Gastroesophageal sphincter (tissue), 3 donors: ENCODE measurements around the gene GAGE12H.
"Not testable (repeated sequence)": the region's sequence is repeated elsewhere in the genome, so short reads cannot be mapped to it uniquely, and the experiment has no call there.

Experiments used
- EP300 ChIP-seq: sonication (generic); formaldehyde crosslinking; IDR thresholded peaks from one replicate; pipeline ENCODE4 v1.6.1; 2017; ENCODE audit warnings: antibody characterized with exemption, mild to moderate bottlenecking
- POLR2A ChIP-seq, 2 donors: fragments of 450-650 bp; IDR thresholded peaks; one replicate each; pipeline ENCODE4 v1.6.1; 2017; ENCODE audit warnings: antibody characterized with exemption in 2 of 2, mild to moderate bottlenecking in 2 of 2, moderate library complexity in 1 of 2
- TF ChIP-seq, protein P1 (sequence below), 4 experiments: fragments of 200-600 bp in 2 of 4; fragments of 450-650 bp in 2 of 4; sonication (generic) in 1 of 4; IDR thresholded peaks; one replicate each; pipeline ENCODE4 v1.5.1; 2017 to 2019; ENCODE audit warnings: antibody characterized with exemption in 4 of 4, mild to moderate bottlenecking in 2 of 4, moderate library complexity in 2 of 4

DNA sequence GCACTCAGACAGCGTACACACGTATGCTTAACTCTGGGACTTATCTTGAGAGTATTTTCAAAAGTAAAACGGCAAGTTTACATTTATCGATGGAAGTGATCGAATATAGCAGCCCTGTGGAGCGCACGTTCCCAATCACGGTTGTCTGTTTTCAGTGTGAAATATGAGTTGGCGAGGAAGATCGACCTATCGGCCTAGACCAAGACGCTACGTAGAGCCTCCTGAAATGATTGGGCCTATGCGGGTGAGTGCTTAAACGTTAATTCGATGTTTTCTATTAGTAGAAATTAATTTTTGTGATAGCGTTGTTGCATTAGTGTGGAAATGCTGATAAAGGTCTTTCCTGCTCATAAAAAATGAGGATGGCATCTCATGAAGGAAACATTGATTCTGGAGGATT, 10.7 kb downstream of the GAGE12H start:
- TF ChIP-seq, protein P1, sequence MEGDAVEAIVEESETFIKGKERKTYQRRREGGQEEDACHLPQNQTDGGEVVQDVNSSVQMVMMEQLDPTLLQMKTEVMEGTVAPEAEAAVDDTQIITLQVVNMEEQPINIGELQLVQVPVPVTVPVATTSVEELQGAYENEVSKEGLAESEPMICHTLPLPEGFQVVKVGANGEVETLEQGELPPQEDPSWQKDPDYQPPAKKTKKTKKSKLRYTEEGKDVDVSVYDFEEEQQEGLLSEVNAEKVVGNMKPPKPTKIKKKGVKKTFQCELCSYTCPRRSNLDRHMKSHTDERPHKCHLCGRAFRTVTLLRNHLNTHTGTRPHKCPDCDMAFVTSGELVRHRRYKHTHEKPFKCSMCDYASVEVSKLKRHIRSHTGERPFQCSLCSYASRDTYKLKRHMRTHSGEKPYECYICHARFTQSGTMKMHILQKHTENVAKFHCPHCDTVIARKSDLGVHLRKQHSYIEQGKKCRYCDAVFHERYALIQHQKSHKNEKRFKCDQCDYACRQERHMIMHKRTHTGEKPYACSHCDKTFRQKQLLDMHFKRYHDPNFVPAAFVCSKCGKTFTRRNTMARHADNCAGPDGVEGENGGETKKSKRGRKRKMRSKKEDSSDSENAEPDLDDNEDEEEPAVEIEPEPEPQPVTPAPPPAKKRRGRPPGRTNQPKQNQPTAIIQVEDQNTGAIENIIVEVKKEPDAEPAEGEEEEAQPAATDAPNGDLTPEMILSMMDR (IDR thresholded peaks at IDR 0.05): not testable (repeated sequence)
- not testable (repeated sequence) for TF ChIP-seq POLR2A (IDR thresholded peaks at IDR 0.05); EP300
